ENCODE measurements around the gene GNA12.

The GNA12 gene

GRCh38 chr7:2812114-2812487 is 32.0 kb downstream of the GNA12 start:
- H3K9me3 ChIP-seq: no peaks in the 10 kb centered on the region
- no peak for TF ChIP-seq CTCF (IDR thresholded peaks at IDR 0.05; ENCODE audit: low read depth, low read length)
- DNase-seq: no peak
- no peaks in the 10 kb centered on the region for H3K27me3 ChIP-seq
- H3K36me3 ChIP-seq: no peaks in the 10 kb centered on the region
- H3K4me1 ChIP-seq: no peaks in the 10 kb centered on the region
- no peak overlapping the region for H3K4me3 ChIP-seq (ENCODE audit: low read depth, low read length)

DNA sequence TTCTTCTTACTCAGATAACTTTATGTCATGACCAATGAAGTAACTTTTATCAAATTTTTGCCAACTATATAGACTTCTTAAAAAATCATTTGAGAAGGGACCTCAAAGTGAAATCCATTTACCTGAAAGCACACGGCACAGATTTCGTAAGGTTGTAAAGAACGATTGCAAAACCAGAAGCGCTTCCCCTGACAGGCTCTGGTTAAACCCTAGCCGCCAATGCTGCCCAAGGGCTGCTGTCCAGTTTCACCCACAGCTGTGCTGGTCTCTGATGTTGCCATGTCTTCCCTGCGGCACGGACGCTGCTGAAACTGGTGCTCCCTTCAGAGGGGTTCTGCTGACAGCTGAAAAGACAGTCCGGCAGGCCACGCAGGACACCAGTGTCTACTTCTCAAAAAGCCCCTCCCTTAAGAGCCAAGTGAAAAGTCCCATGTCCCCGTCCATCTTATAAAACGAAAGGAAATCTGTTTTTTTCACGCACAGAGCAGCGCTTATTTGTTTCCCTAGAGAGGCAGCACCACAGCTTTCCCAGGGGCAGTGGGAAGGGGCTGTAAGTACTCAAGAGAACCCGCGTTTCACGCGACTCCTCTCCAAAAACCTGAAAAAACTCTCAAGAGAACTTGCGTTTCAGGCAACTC is 32.5 kb downstream of the GNA12 start:
- Histone ChIP-seq H3K4me1 (no peaks in the 10 kb centered on the region), H3K4me3 (ENCODE audit: low read depth, low read length) (no peak overlapping the region), H3K36me3 (no peaks in the 10 kb centered on the region), H3K27me3 (no peaks in the 10 kb centered on the region), H3K9me3 (no peaks in the 10 kb centered on the region)
- no peak for DNase-seq
- no peak for TF ChIP-seq CTCF (IDR thresholded peaks at IDR 0.05; ENCODE audit: low read depth, low read length)

DNA sequence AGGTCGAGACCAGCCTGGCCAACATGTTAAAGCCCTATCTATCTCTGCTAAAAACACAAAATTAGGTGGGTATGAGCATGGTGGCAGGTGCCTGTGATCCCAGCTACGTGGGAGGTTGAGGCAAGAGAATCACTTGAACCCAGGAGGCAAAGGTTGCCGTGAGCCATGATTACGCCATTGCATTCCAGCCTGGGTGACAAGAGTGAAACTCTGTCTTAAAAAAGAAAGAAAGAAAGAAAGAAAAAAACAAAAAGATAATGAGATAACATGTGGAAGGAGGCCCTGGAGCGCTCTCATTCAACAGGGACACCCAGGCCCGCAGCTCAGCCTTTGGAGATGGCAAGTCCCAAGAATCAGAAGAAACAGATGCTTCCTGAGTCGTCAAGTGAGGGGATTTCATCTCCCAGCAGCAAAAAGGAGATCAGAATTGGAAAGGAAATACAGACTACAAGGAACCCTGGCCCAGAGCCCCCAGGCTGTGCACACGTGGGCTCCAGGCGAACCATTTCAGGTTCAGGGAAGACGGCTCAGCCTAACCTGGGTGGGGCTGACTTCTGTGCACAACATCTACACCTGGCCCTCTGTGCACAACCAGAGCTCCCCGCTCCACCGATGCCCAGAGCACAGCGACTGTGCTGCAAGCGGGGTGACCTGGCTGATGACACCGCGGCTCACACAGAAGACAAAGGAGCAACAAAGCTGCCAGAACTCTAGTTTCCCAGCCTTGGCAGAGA is 33.3 kb downstream of the GNA12 start:
- TF ChIP-seq CTCF (IDR thresholded peaks at IDR 0.05; ENCODE audit: low read depth, low read length): no peak
- Histone ChIP-seq H3K9me3 (no peaks in the 10 kb centered on the region), H3K4me1 (no peaks in the 10 kb centered on the region), H3K27me3 (no peaks in the 10 kb centered on the region), H3K4me3 (ENCODE audit: low read depth, low read length) (no peak overlapping the region), H3K36me3 (no peaks in the 10 kb centered on the region)
- DNase-seq: no peak

DNA sequence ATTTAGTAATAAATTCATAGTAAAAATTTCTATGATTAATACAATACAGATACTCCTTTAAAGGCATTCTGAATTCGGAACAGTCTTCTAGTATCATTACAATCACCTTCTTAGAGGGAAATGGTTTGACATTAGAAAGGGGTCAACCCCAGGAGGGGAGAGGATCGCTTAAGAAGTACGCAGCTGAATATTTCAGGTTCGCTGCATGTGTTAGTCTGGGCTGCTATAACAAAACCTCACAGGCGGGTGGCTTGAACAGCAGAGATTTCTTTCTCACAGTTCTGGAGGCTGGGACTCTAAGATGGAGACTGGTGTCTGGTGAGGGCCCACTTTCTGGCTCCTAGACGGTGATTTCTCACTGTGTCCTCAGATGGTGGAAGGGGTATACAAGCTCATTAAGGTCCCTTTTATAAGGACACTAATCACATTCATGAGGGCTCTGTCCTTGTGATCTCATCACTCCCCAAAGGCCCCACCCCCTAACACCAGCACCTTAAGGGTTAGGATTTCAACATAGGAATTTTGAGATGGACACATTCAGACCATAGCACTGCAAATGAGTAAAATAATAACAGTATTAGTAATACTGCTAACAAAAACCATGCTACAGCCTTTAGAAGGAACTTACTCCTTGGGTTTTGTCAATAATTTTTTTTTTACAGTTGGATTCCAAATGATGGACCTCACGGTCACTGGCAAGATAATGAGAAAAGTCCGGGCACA is 34.0 kb downstream of the GNA12 start:
- H3K4me1 ChIP-seq: no peaks in the 10 kb centered on the region
- H3K36me3 ChIP-seq: no peaks in the 10 kb centered on the region
- no peaks in the 10 kb centered on the region for H3K27me3 ChIP-seq
- H3K9me3 ChIP-seq: no peaks in the 10 kb centered on the region
- no peak for DNase-seq
- TF ChIP-seq CTCF (IDR thresholded peaks at IDR 0.05; ENCODE audit: low read depth, low read length): no peak
- no peak overlapping the region for H3K4me3 ChIP-seq (ENCODE audit: low read depth, low read length)

- Histone ChIP-seq H3K9me3 (no peaks in the 10 kb centered on the region), H3K36me3 (no peaks in the 10 kb centered on the region), H3K27me3 (no peaks in the 10 kb centered on the region), H3K4me3 (ENCODE audit: low read depth, low read length) (no peak overlapping the region), H3K4me1 (no peaks in the 10 kb centered on the region)
- no peak for DNase-seq
- TF ChIP-seq CTCF (IDR thresholded peaks at IDR 0.05; ENCODE audit: low read depth, low read length): no peak
Measured at GRCh38 chr7:2808891-2809665, 35.0 kb downstream of the GNA12 start.

All from BE2C (cell line).